ENCODE results near the gene TMEM201.

DNA sequence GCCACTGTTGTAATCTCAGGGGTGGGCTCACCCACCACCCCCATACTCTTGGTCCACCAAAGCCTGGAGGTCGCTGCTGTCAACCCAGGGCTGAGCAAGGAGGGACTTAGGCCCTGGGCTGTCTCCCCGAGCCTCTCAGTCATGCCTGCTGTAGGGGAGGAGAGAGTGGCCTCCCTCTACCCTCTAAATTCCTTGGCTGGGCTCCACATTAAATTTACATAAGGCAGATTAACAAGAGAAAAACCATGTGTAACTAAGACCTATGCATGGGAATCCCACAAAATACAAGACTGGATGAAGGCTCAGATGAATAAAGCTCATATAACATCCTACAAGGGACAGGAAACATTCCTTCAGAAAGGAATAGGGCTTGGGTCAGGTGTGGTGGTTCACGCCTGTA is 61.1 kb downstream of the TMEM201 start:
- TF ChIP-seq, protein P1, sequence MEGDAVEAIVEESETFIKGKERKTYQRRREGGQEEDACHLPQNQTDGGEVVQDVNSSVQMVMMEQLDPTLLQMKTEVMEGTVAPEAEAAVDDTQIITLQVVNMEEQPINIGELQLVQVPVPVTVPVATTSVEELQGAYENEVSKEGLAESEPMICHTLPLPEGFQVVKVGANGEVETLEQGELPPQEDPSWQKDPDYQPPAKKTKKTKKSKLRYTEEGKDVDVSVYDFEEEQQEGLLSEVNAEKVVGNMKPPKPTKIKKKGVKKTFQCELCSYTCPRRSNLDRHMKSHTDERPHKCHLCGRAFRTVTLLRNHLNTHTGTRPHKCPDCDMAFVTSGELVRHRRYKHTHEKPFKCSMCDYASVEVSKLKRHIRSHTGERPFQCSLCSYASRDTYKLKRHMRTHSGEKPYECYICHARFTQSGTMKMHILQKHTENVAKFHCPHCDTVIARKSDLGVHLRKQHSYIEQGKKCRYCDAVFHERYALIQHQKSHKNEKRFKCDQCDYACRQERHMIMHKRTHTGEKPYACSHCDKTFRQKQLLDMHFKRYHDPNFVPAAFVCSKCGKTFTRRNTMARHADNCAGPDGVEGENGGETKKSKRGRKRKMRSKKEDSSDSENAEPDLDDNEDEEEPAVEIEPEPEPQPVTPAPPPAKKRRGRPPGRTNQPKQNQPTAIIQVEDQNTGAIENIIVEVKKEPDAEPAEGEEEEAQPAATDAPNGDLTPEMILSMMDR (IDR thresholded peaks at IDR 0.05; ENCODE audit: low read depth, low read length, poor library complexity, severe bottlenecking): no peak
- no peak for TF ChIP-seq EZH2phosphoT487 (IDR thresholded peaks at IDR 0.05; ENCODE audit: borderline replicate concordance, low read length)

All from DOHH2 (cell line).